GM23248 (cell line): ENCODE data around the gene ACADS.

Source experiments
- EZH2 ChIP-seq: fragments of 200-600 bp; sonication (generic); IDR thresholded peaks from 2 replicates; pipeline ENCODE4 v1.6.1; 2018; ENCODE audit warnings: antibody characterized with exemption, mild to moderate bottlenecking; ENCODE audit not compliant: insufficient read depth, poor library complexity, severe bottlenecking
- EZH2phosphoT487 ChIP-seq: fragments of 200-600 bp; sonication (generic); IDR thresholded peaks from 2 replicates; pipeline ENCODE4 v1.6.1; 2018; ENCODE audit warnings: antibody characterized with exemption, moderate library complexity, mild to moderate bottlenecking, low read depth; ENCODE audit not compliant: insufficient read depth

GRCh38 chr12:120757226-120757742 is 31.7 kb downstream of the ACADS start:
- TF ChIP-seq EZH2 (no peak), EZH2phosphoT487 (no peak)
